CD4-positive, alpha-beta T cell (primary cell): ENCODE measurements around the gene TMEM187. TPM values are rescaled to one million over a fixed set of nuclear protein-coding genes. Genes with fewer than 3 reads are reported as not detected.

Experiments
- ATAC-seq: fragments of 200-7000 bp; cut with Tn5 transposase; one replicate; pipeline ENCODE4 v1.10.0; 2022; ENCODE audit warnings: mild to moderate bottlenecking; ENCODE audit not compliant: poor library complexity
- CTCF ChIA-PET: fragments of 350-600 bp; sonication (Branson Sonifier 250); formaldehyde crosslinking; loops from one replicate; lab custom pipeline; 2021; ENCODE audit warnings: antibody characterized with exemption, inconsistent platforms; lab: Charles Lee
- POLR2A ChIA-PET: fragments of 350-600 bp; sonication (Branson Sonifier 250); formaldehyde crosslinking; loops from one replicate; lab custom pipeline; 2021; ENCODE audit warnings: antibody characterized with exemption, inconsistent platforms; lab: Charles Lee
- DNase-seq, 14 experiments: peaks; one replicate each; pipeline ENCODE4 v3.0.0-alpha.2; 2013 to 2020; ENCODE audit warnings: mixed read lengths in 2 of 14
- H3K27ac ChIP-seq, 2 donors: one replicate each; pipeline versions ENCODE4 v1.5.1 to v1.7.0; 2013; ENCODE audit warnings: low read length in 2 of 2, low read depth in 1 of 2, mild to moderate bottlenecking in 1 of 2
- H3K27me3 ChIP-seq, 2 experiments: 1 replicate in 1 of 2; 2 replicates in 1 of 2; pipeline versions ENCODE4 v1.6.1 to v1.7.0; 2013; ENCODE audit warnings: low read length in 2 of 2, control low read depth in 1 of 2, mild to moderate bottlenecking in 1 of 2, moderate library complexity in 1 of 2; ENCODE audit not compliant: insufficient read depth in 2 of 2, control insufficient read depth in 1 of 2
- H3K36me3 ChIP-seq: one replicate; pipeline ENCODE4 v1.6.1; 2013; ENCODE audit warnings: low read length, control low read depth; ENCODE audit not compliant: insufficient read depth
- H3K4me1 ChIP-seq: one replicate; pipeline ENCODE4 v1.6.1; 2013; ENCODE audit warnings: low read length, control low read depth; ENCODE audit not compliant: insufficient read depth
- H3K4me3 ChIP-seq: one replicate; pipeline ENCODE4 v1.5.1; 2013; ENCODE audit warnings: mild to moderate bottlenecking, low read length, moderate library complexity
- H3K9me3 ChIP-seq, 2 experiments: 1 replicate in 1 of 2; 2 replicates in 1 of 2; pipeline versions ENCODE4 v1.6.1 to v1.7.0; 2013; ENCODE audit warnings: low read length in 2 of 2, mild to moderate bottlenecking in 2 of 2, control low read depth in 1 of 2, moderate library complexity in 1 of 2; ENCODE audit not compliant: control insufficient read depth in 1 of 2, insufficient read depth in 1 of 2
- H3K27ac Mint-ChIP-seq: one replicate; pipeline ENCODE4 v1.8.0; 2020; ENCODE audit warnings: mixed read lengths
- H3K27me3 Mint-ChIP-seq: one replicate; pipeline ENCODE4 v1.8.0; 2021; ENCODE audit warnings: mixed read lengths
- H3K36me3 Mint-ChIP-seq: one replicate; pipeline ENCODE4 v1.8.0; 2021; ENCODE audit warnings: low read depth, mixed read lengths
- H3K4me1 Mint-ChIP-seq: one replicate; pipeline ENCODE4 v1.8.0; 2021; ENCODE audit warnings: low read depth, mixed read lengths
- H3K4me3 Mint-ChIP-seq: one replicate; pipeline ENCODE4 v1.8.0; 2020; ENCODE audit warnings: mild to moderate bottlenecking, mixed read lengths
- H3K9me3 Mint-ChIP-seq: one replicate; pipeline ENCODE4 v1.8.0; 2020; ENCODE audit warnings: mixed read lengths
- intact Hi-C, 2 experiments: fragments of 100-400 bp; cut with DNase I in 1 of 2; cut with micrococcal nuclease in 1 of 2; formaldehyde crosslinking; loops; one replicate each; pipeline versions ENCODE4 v1.15.1 to v1.9.0; 2023 to 2025; cut with DNase I, micrococcal nuclease
- total RNA-seq, 174 experiments: library from RNA in 2 of 174; stranded (reverse) in 2 of 174; gene quantifications; one replicate each; pipeline ENCODE4 v1.2.3 and lab custom pipeline; 2021 to 2026
- TF ChIP-seq, protein P1 (sequence below): fragments of 200-600 bp; IDR thresholded peaks from one replicate; pipeline ENCODE4 v1.8.0; 2022; ENCODE audit warnings: antibody characterized with exemption, mild to moderate bottlenecking

The TMEM187 gene
- total RNA-seq, 2 experiments from 2014 or later, result 1.4 to 2.0 TPM

DNA sequence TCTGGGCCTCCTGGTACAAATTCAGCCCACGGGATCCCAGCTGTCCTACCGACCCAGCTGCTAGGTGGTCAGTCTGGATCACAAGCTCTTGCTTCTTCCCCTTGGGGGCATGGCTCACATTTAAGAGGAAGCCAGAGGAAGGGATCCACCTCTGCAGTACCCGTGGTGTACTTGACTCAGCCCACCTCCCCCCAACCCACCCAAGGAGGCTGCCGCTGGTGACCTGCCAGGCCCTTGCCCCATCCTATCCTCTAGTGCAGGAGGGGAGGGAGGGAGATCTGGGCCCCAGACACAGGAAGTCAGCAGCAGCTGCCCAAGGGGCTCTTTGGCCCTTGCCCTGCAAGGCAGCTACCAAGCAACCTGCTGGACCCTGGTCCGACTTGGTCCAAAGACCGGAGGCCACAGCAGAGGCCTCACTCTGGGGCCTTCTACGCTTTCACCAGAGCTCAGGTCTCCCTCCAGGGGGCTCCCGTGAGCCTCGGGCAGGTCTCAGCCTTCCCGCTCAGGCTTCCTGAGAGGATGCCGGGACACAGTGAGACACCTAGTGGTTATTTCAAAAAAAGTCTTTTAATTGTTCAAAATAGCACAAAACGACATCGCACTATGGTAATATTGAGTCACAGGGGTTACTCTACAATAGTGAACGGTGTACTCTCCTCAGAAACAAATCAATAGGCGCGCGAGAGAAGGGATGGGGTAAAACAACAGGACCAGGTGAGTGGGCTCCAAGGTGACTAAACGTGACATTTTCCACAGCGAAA is 25.4 kb upstream of the TMEM187 start:
- Histone ChIP-seq H3K4me1 (peaks cover 47% of the 10 kb centered on the region), H3K27me3 (no peaks in the 10 kb centered on the region), H3K4me3 (no peak overlapping the region), H3K9me3 (no peaks in the 10 kb centered on the region), H3K27ac (no peak overlapping the region), H3K36me3 (peaks cover 35% of the 10 kb centered on the region)
- peaks cover 10% of the 10 kb centered on the region for H3K4me1 Mint-ChIP-seq
- H3K27me3 Mint-ChIP-seq, result no peaks in the 10 kb centered on the region
- intact Hi-C loops, result loop anchor here (1.0 to 10.0 kb wide), 5 partner anchors 22 to 992 kb away; partner anchors contain the start of gene PLXNB3 (in 1 of the 2)
- H3K36me3 Mint-ChIP-seq, result peaks cover 24% of the 10 kb centered on the region
- peak overlapping the region; percentile 39 for H3K4me3 Mint-ChIP-seq
- ChIA-PET CTCF (interaction anchor here (0.6 to 3.8 kb wide), 15 partner anchors 10 to 183 kb away, joined by 3 to 101 read pairs (median 4); partner anchors contain the start of genes ARHGAP4, HCFC1, NAA10 and PLXNB3), POLR2A (interaction anchor here (0.5 to 10.3 kb wide), 7 partner anchors 13 to 145 kb away, joined by 3 to 196 read pairs (median 5); partner anchors contain the start of genes ARHGAP4, HCFC1 and NAA10)
- H3K9me3 Mint-ChIP-seq, result no peaks in the 10 kb centered on the region
- DNase-seq (peak; percentile 62 to 89 (median 74)), ATAC-seq (peak; percentile 89)
- peak overlapping the region; percentile 57 for H3K27ac Mint-ChIP-seq
- TF ChIP-seq, protein P1, sequence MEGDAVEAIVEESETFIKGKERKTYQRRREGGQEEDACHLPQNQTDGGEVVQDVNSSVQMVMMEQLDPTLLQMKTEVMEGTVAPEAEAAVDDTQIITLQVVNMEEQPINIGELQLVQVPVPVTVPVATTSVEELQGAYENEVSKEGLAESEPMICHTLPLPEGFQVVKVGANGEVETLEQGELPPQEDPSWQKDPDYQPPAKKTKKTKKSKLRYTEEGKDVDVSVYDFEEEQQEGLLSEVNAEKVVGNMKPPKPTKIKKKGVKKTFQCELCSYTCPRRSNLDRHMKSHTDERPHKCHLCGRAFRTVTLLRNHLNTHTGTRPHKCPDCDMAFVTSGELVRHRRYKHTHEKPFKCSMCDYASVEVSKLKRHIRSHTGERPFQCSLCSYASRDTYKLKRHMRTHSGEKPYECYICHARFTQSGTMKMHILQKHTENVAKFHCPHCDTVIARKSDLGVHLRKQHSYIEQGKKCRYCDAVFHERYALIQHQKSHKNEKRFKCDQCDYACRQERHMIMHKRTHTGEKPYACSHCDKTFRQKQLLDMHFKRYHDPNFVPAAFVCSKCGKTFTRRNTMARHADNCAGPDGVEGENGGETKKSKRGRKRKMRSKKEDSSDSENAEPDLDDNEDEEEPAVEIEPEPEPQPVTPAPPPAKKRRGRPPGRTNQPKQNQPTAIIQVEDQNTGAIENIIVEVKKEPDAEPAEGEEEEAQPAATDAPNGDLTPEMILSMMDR, result peak; percentile 84

- peaks cover 10% of the 10 kb centered on the region for H3K4me1 Mint-ChIP-seq
- H3K27ac Mint-ChIP-seq, result no peak overlapping the region
- Histone ChIP-seq H3K27me3 (no peaks in the 10 kb centered on the region), H3K4me3 (no peak overlapping the region), H3K9me3 (no peaks in the 10 kb centered on the region), H3K4me1 (peaks cover 43% of the 10 kb centered on the region), H3K27ac (no peak overlapping the region), H3K36me3 (peaks cover 43% of the 10 kb centered on the region)
- intact Hi-C loops, result loop anchor here (5.0 to 10.0 kb wide), 2 partner anchors 991 to 993 kb away; no protein-coding TSS in a partner anchor
- ATAC-seq, result no peak
- POLR2A ChIA-PET, result interaction anchor here (1.2 to 10.3 kb wide), 2 partner anchors 22 to 23 kb away, joined by 6 to 196 read pairs; partner anchors contain the start of genes ARHGAP4 and HCFC1
- no peak overlapping the region for H3K4me3 Mint-ChIP-seq
- TF ChIP-seq, protein P1, result no peak
- no peak for DNase-seq
- no peaks in the 10 kb centered on the region for H3K27me3 Mint-ChIP-seq
- H3K9me3 Mint-ChIP-seq, result no peaks in the 10 kb centered on the region
- CTCF ChIA-PET, result interaction anchor here (3.8 kb wide), 1 partner anchor 22 kb away, joined by 101 read pairs; the partner anchor contains the start of gene ARHGAP4
- H3K36me3 Mint-ChIP-seq, result peaks cover 29% of the 10 kb centered on the region
These were observed 24.5 kb upstream of the TMEM187 start for GRCh38 chrX:153948002-153948466.
